Measurements from ENCODE around the gene ZNF101. TPM values are rescaled to one million over a fixed set of nuclear protein-coding genes. Genes with fewer than 3 reads are reported as not detected.

The ZNF101 gene
- polyA plus RNA-seq, 1 donor: 7.6 TPM

GRCh38 chr19:19711934-19712828, 43.5 kb downstream of the ZNF101 start:
- DNase-seq: no peak

- no peak for DNase-seq
Observed at GRCh38 chr19:19719798-19720197, 51.2 kb downstream of the ZNF101 start.

- no peak for DNase-seq
Observed at GRCh38 chr19:19721896-19722295, 53.3 kb downstream of the ZNF101 start.

- peak; percentile 93 for DNase-seq
Observed at GRCh38 chr19:19732579-19733501, 64.2 kb downstream of the ZNF101 start, which contains the start of gene ZNF14. TSS of gene ZNF14 (minus strand) at chr19:19733112. CDS start at chr19:19732958, 154 bp downstream.

Other genes starting within 250 kb of the ZNF101 start
- gene TSSK6, start 153.3 kb upstream of the ZNF101 start, polyA plus RNA-seq (ENCODE audit: insufficient read length): 1.2 TPM
- 180 TPM for gene NDUFA13, start 152.6 kb upstream of the ZNF101 start, polyA plus RNA-seq (ENCODE audit: insufficient read length)
- 7.3 TPM for gene YJEFN3, start 139.9 kb upstream of the ZNF101 start, polyA plus RNA-seq (ENCODE audit: insufficient read length)
- gene CILP2, start 130.6 kb upstream of the ZNF101 start, polyA plus RNA-seq (ENCODE audit: insufficient read length): 1.5 TPM
- gene PBX4, start 50.2 kb upstream of the ZNF101 start, polyA plus RNA-seq (ENCODE audit: insufficient read length): 2.3 TPM
- 4.4 TPM for gene LPAR2, start 40.6 kb upstream of the ZNF101 start, polyA plus RNA-seq (ENCODE audit: insufficient read length)
- gene GMIP, start 25.2 kb upstream of the ZNF101 start, polyA plus RNA-seq (ENCODE audit: insufficient read length): 4.5 TPM
- gene ATP13A1, start 5.2 kb upstream of the ZNF101 start, polyA plus RNA-seq (ENCODE audit: insufficient read length): 36.3 TPM
- gene ZNF14, start 64.3 kb downstream of the ZNF101 start, polyA plus RNA-seq (ENCODE audit: insufficient read length): 4.0 TPM
- 17.0 TPM for gene ZNF506, start 152.9 kb downstream of the ZNF101 start, polyA plus RNA-seq (ENCODE audit: insufficient read length)
- 11.9 TPM for gene ZNF253, start 197.0 kb downstream of the ZNF101 start, polyA plus RNA-seq (ENCODE audit: insufficient read length)
- gene ZNF93, start 232.1 kb downstream of the ZNF101 start, polyA plus RNA-seq (ENCODE audit: insufficient read length): 9.3 TPM

Data from hindlimb muscle (tissue), 1 donor.